Adrenal gland (tissue), 12 donors: ENCODE data around the gene GNB1L. TPM values are rescaled to one million over a fixed set of nuclear protein-coding genes. Genes with fewer than 3 reads are reported as not detected.
"Not testable (repeated sequence)": the region's sequence is repeated elsewhere in the genome, so short reads cannot be mapped to it uniquely, and the experiment has no call there.

Experiments used
- DNase-seq, 7 donors: peaks; one replicate each; pipeline ENCODE4 v3.0.0-alpha.2; 2019 to 2020
- H3K27ac ChIP-seq, 5 donors: fragments of 200-600 bp; sonication (generic) in 4 of 5; 1 replicate in 3 of 5; 2 replicates in 2 of 5; pipeline versions ENCODE4 v1.5.1 to v1.8.0; 2016 to 2020; ENCODE audit warnings: mild to moderate bottlenecking in 1 of 5
- H3K27me3 ChIP-seq: fragments of 200-600 bp; 2 replicates; pipeline ENCODE4 v1.8.0; 2021
- H3K36me3 ChIP-seq, 2 donors: fragments of 200-600 bp; replicated peaks in 1 of 2; 1 replicate in 1 of 2; 2 replicates in 1 of 2; pipeline versions ENCODE4 v1.5.1 to v1.8.0; 2018 to 2022
- H3K4me1 ChIP-seq, 2 donors: fragments of 200-600 bp; replicated peaks in 1 of 2; 1 replicate in 1 of 2; 2 replicates in 1 of 2; pipeline versions ENCODE4 v1.5.1 to v1.8.0; 2018 to 2021
- H3K4me3 ChIP-seq, 4 donors: fragments of 200-600 bp; sonication (generic) in 3 of 4; one replicate each; pipeline ENCODE4 v1.5.1; 2016 to 2018
- H3K9me3 ChIP-seq, 3 donors: fragments of 200-600 bp; sonication (generic) in 1 of 3; replicated peaks in 1 of 3; 1 replicate in 2 of 3; 2 replicates in 1 of 3; pipeline versions ENCODE4 v1.5.1 to v1.8.0; 2016 to 2021
- CTCF ChIP-seq, 6 experiments: fragments of 450-650 bp in 4 of 6; fragments of 200-600 bp in 2 of 6; sonication (generic) in 1 of 6; IDR thresholded peaks; 1 replicate in 5 of 6; 2 replicates in 1 of 6; pipeline versions ENCODE4 v1.5.1 to v1.8.0; 2016 to 2021; ENCODE audit warnings: antibody characterized with exemption in 6 of 6, mild to moderate bottlenecking in 2 of 6, moderate library complexity in 1 of 6
- POLR2A ChIP-seq, 2 donors: fragments of 450-650 bp; IDR thresholded peaks; one replicate each; pipeline ENCODE4 v1.6.1; 2017; ENCODE audit warnings: antibody characterized with exemption in 2 of 2, mild to moderate bottlenecking in 2 of 2, moderate library complexity in 1 of 2
- WGBS, 4 donors: extraction: QIAGEN DNeasy Blood & Tissue Kit in 2 of 4; methylation state at CpG; one replicate each; pipeline versions ENCODE4 v1.1.5 to v1.1.7; 2013 to 2017; 5-methylcytosine and 5-hydroxymethylcytosine counted together
- intact Hi-C, 2 donors: fragments of 100-400 bp; cut with DNase I; formaldehyde crosslinking; loops; one replicate each; pipeline versions ENCODE4 v1.14.1 to v1.15.0; 2022 to 2023
- polyA plus RNA-seq, 3 donors: library from polyadenylated mRNA; stranded (reverse); fragments of 200-250 nt in 2 of 3; fragments of 350-450 nt in 1 of 3; fragmentation: Illumina TruSeq in 1 of 3; extraction: RNeasy Lipid Tissue Mini Kit (QIAGEN cat#74804) in 1 of 3; gene quantifications; one replicate each; pipeline ENCODE4 v1.2.3, GENCODE V29; 2013 to 2014
- total RNA-seq, 9 donors: library from RNA; depleted of rRNA in 4 of 9; stranded (reverse); fragments of >200 nt in 4 of 9; fragments of 120-200 nt in 1 of 9; fragmentation: NEBNext Ultra II Directional in 1 of 9; extraction: Animal tissue kit (Norgen Biotek cat#: 25700) in 1 of 9; gene quantifications; one replicate each; pipeline versions ENCODE4 v1.1.0 to v1.2.4, GENCODE V29; 2013 to 2023
- donor health status: healthy with polysubstance abuse.
- donor health status: Bipolar disorder and iron deficiency.
- donor health status: DM: yes; HTN: yes; CAD: no.
- donor health status: DM: no; HTN: no; CAD: no.
- donor health status: DM: no; HTN: no; CAD: no.
- donor health status: DM: yes; HTN: yes; CAD: no.

GNB1L gene
- total and polyA plus RNA-seq, 12 donors: 0.26 to 6.6 (median 4.2) TPM; not detected in 1

GRCh38 chr22:19836512-19836911, 18.2 kb downstream of the GNB1L start:
- H3K27me3 ChIP-seq: no peaks in the 10 kb centered on the region
- intact Hi-C loops: no loop called here
- no peak overlapping the region for H3K27ac ChIP-seq
- H3K4me1 ChIP-seq: no peaks in the 10 kb centered on the region
- H3K4me3 ChIP-seq: no peak overlapping the region
- no peak for DNase-seq
- no peaks in the 10 kb centered on the region for H3K36me3 ChIP-seq
- no peaks in the 10 kb centered on the region for H3K9me3 ChIP-seq
- no peak for TF ChIP-seq POLR2A (IDR thresholded peaks at IDR 0.05)
- TF ChIP-seq CTCF (IDR thresholded peaks at IDR 0.05): no peak

GRCh38 chr22:19834599-19834998, 20.1 kb downstream of the GNB1L start:
- H3K27me3 ChIP-seq: no peaks in the 10 kb centered on the region
- no peak overlapping the region for H3K27ac ChIP-seq
- no peak overlapping the region for H3K4me3 ChIP-seq
- no peaks in the 10 kb centered on the region for H3K4me1 ChIP-seq
- no peaks in the 10 kb centered on the region for H3K36me3 ChIP-seq
- intact Hi-C loops: no loop called here
- no peak for DNase-seq
- TF ChIP-seq POLR2A (IDR thresholded peaks at IDR 0.05): no peak
- TF ChIP-seq CTCF (IDR thresholded peaks at IDR 0.05): no peak
- no peaks in the 10 kb centered on the region for H3K9me3 ChIP-seq

GRCh38 chr22:19833327-19833726, 21.3 kb downstream of the GNB1L start:
- H3K36me3 ChIP-seq, H3K9me3 ChIP-seq, H3K4me1 ChIP-seq, H3K4me3 ChIP-seq, intact Hi-C loops, H3K27me3 ChIP-seq, DNase-seq, H3K27ac ChIP-seq: not testable (repeated sequence)
- WGBS, 4 donors: 86 to 89% (median 87%) methylated on average over 9 of the region's 9 CpGs

- WGBS, 4 donors: 80 to 90% (median 87%) methylated on average over 7 of the region's 7 CpGs
- intact Hi-C loops: no loop called here
- H3K36me3 ChIP-seq: no peaks in the 10 kb centered on the region
- no peak overlapping the region for H3K4me3 ChIP-seq
- DNase-seq: no peak
- H3K4me1 ChIP-seq: no peaks in the 10 kb centered on the region
- H3K9me3 ChIP-seq: no peaks in the 10 kb centered on the region
- TF ChIP-seq POLR2A (IDR thresholded peaks at IDR 0.05) (no peak), CTCF (IDR thresholded peaks at IDR 0.05) (no peak)
- no peak overlapping the region for H3K27ac ChIP-seq
- H3K27me3 ChIP-seq: no peaks in the 10 kb centered on the region
Measured at GRCh38 chr22:19832476-19833108, 22.1 kb downstream of the GNB1L start.

GRCh38 chr22:19831979-19832378, 22.7 kb downstream of the GNB1L start:
- intact Hi-C loops, H3K4me1 ChIP-seq, H3K36me3 ChIP-seq, H3K9me3 ChIP-seq, H3K4me3 ChIP-seq, H3K27ac ChIP-seq, H3K27me3 ChIP-seq: not testable (repeated sequence)
- 64 to 94% (median 84%) methylated on average over 3 of the region's 3 CpGs for WGBS, 4 donors
- DNase-seq: peak in 1 of 7 donors; percentile 1
